NCI-H1092 (cell line): ENCODE results near the gene RPS6KB2.
"Not testable (repeated sequence)": the region's sequence is repeated elsewhere in the genome, so short reads cannot be mapped to it uniquely, and the experiment has no call there.

Experiments
- DNase-seq: peaks from one replicate; lab custom pipeline; 2025; lab: John Stamatoyannopoulos, UW

Gene RPS6KB2

DNA sequence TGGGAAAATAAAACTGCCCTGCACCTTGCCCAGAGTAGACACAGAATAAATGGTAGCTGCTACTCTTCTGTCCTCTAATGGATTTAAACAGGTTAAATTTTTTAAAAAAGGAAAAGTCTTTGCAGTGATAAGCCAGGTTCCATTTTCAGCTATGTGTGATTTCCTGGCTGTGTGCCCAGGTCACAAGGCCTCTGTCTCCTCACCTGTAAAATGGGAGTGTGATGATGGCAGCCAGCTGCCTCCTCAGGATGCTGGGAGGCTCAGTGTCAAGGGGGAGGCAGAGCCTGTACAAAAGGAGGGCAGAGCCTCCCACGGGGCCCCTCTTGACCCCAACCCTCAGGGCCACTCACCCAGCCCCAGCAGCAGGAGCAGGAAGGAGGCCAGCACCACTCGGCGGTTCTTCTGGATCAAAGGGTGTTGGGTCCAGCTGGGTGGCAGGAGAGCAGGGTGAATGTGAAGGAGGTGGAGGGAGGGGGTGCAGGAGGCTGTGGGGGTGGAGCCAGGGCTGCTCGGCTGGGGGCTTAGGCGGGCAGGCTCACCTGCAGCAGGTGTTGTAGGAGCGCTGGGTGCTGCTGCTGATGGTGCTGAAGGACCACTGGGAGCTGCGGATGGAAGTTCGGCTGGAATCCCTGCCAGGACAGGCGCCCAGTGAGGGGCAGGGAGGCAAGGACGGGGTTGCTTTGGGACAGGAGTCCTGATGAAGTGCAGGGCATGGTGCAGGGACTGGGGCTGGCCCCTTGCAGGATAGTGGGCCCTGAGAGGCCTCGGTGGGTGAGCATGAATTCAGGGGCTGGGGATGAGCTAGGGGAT is 38.9 kb downstream of the RPS6KB2 start:
- DNase-seq = no peak

DNA sequence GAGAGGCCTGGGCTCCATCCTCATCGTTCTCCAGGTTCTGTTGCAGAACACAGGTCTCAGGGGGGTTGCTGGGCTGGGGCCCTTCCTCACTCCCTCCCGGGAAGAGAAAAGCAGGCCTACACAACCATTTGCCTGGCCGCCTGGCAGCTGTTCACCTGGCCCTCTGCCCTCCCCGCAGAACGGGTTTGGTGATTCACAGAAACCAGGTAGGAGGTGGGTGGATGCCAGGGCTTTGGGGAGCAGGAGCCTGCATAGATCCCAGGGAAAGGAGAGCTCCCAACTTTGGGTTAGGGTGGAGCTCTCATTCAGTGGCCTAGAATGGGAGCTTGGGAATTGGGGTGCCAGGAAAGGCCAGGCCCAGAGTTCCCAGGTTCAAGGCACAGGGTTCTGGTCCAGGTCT is 39.8 kb downstream of the RPS6KB2 start:
- no peak for DNase-seq

DNA sequence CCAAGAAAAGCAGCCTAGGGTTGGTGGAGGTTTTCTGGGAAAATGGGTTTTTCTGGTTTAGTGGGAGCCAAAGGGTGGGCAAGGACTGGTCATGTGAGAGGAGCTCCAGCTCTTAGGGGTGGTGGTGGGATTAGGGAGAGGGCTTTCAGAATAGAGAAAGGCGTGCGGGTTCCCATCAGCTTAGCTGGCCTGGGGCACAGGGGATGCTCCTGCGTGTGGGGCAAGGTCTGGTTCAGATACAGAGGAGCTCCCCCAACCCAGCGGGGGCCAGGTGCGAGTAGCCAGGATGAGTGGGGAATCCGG is 40.1 kb downstream of the RPS6KB2 start:
- DNase-seq = no peak

DNA sequence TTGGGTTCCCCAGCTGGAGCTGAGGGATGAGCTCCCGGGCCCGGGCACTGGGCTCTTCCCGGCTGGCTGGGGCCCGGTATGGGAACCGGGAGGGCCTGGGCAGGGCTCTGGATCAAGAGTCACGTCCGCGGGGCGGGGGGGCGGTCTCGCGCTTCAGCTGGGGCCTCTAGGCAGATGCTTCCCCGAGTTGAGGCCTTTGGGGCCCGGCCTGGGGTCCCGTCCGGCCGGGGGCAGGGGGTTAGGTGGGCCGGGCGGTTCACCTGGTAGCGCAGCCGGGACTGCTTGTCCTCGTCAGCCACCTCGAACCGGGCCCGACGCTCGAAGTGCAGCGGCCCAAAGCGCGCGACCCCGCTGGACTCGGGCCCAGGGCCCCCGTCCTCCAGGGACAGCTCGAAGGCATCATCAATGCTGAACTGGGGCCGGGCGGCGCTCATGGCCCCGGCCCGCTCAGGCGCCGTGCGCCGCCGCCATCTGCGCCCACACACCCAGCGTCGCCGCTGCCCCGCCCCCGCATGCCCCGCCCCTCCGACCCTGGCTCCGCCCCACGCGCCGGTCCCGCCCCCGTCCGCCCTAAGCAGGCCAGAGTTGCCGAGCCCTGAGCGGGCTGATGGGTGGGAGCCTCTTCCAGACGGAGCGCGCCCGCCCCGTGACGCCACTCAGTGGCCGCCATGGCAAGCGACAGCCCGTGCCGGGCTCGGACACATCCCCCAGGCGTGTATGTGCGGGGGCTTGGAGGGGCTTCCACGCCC is 40.6 kb downstream of the RPS6KB2 start, which contains the start of gene TMEM134:
Gene TMEM134, minus strand, starts transcription at position 493 of the 749 bp plus-strand sequence. Its CDS starts 59 bp downstream, at position 434.
- peak; percentile 93 for DNase-seq

DNA sequence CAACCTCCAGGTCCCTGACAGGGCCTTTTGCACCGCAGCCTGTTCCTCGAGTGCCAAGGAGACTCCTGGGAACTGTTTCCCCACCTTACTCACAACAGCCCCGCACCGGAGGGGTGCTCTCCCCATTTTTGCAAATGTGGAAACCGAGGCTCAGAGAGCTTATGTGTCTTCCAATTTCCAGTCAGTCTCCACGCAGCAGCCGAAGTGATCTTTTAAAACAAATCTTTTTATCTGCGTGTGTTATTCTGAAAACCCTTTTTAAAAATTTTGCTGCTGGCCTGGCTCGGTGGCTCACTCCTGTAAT is 41.2 kb downstream of the RPS6KB2 start:
- no peak for DNase-seq

DNA sequence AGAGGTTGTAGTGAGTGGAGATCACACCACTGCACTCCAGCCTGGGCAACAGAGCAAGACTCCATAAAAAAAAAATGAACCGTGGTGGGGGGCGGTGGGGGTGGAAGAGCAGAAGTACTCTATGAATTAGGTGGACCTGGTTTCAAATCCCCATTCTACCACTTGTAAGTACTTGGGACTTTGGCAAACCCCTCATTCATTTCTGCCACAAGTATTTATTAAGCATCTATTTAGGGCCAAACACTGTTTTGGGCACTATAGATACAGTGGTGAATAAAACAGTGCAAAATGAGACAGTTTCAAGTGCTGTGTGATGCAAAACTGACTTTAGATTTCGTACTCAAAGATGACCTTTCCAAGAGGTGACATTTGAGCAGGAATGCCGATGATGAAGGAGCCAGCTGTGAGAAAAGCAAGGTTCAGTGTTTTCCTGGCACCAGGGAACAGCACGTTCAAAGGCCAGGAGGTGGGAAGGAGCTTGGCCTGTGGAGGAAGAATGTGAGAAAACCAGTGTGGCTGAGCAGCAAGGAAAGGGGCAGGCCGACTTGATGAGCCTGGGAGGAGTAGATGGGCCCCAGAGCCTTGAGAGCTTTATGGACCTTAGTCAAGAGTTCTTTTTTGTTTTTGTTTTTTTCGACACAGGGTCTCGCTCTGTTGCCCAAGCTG is 42.2 kb downstream of the RPS6KB2 start:
- DNase-seq = no peak

DNA sequence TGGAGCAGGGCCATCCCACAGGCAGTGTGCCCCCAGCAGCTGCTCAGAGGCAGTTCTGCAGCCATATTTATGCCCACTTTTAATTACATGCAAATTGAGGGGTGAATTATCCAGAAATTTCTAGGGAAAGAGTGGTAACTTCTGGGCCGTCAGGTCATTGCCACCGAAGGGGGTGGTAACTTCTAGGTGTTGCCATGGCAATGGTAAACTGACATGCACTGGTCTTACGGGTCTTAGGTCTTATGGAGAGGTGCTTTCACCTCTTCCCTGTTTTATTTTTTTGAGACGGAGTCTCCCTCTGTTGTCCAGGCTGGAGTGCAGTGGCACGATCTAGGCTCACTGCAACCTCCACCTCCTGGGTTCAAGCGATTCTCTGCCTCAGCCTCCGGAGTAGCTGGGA is 44.6 kb downstream of the RPS6KB2 start:
- no peak for DNase-seq

DNA sequence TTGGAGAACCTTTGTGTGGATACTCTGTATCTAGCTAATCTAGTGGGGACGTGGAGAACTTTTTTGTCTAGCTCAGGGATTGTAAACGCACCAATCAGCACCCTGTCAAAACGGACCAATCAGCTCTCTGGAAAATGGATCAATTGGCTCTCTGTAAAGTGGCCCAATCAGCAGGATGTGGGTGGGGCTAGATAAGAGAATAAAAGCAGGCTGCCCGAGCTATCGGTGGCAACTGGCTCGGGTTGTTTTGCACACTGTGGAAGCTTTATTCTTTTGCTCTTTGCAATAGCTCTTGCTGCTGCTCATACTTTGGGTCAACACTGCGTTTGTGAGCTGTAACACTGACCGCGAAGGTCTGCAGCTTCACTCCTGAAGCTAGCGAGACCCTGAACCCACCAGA is 48.4 kb downstream of the RPS6KB2 start:
- DNase-seq = not testable (repeated sequence)

DNA sequence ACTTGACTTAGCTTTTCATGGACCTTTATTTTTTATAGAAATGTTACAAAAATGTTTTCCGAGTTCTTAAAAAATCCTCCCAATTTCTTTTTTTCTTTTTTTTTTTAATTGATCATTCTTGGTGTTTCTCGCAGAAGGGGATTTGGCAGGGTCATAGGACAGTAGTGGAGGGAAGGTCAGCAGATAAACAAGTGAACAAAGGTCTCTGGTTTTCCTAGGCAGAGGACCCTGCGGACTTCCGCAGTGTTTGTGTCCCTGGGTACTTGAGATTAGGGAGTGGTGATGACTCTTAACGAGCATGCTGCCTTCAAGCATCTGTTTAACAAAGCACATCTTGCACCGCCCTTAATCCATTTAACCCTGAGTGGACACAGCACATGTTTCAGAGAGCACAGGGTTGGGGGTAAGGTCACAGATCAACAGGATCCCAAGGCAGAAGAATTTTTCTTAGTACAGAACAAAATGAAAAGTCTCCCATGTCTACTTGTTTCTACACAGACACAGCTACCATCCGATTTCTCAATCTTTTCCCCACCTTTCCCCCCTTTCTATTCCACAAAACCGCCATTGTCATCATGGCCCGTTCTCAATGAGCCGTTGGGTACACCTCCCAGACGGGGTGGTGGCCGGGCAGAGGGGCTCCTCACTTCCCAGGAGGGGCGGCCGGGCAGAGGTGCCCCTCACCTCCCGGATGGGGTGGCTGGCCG is 49.2 kb downstream of the RPS6KB2 start:
- not testable (repeated sequence) for DNase-seq

DNA sequence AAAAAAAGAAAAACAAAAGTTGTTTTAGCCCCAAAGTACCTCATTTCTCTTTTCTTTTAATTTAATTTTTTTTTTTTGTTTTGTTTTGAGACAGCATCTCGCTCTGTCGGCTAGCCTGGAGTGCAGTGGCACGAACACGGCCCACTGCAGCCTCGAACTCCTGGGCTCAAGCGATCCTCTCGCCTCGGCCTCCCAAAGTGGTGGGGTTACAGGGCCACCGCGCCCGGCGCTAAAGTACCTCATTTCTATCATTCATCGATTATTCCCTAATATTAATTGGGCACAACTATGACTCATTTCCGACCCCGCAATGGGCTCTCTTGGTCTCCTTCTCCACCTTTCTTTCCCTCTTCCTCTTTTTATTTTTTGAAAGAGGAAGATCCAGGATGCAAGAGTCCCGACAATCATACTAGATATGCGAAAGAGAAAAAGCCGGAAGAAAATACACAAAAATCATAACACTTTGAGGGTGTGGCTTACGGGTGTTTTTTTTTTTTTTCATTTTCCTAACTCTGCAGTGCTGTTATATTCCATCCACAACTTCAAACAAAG is 54.1 kb downstream of the RPS6KB2 start:
- no peak for DNase-seq

DNA sequence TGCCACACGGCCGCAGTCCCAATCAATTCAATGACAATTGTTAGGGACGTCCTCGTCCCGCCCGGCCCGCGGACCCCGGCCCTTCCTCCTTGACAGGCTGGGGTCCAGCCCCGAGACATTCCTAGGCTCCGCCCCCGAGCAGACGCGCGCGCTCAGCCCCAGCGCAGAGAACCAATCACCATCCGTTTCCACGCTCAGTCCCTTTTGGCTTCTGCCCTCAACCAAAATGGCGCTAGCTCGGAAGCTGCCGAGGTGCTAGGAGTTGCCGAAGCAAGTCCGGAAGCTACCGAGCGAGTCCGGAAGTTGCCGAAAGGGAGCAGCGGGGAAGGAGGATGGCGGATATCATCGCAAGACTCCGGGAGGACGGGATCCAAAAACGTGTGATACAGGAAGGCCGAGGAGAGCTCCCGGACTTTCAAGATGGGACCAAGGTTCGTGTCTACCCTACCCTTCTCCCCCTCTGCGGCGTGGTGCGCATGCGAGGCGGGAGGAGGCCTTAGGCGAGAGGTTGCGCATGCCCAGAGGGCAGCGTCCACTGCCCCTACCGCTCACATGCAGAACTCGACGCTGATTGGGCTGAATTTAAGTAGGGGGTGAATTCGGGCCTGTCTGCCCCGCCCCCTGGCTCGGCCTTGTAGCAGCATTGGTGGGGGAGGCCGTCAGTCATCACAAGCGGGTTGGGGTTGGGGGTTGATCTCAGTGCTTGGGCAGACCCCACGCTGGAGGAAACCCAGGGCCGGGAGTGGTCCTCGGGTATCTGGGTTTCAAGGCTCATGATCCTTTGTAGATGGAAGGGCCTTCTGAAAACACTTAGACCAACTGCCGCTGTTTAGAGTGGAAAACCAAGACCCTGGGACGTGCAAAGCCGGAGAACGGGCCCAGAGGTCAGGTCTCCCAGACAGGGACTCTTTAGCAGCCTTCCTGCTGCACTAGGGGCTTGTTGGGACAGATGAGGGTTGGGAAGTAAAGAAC is 54.8 kb downstream of the RPS6KB2 start, which contains the start of gene AIP:
Gene AIP, plus strand, starts transcription at position 200 of the 972 bp plus-strand sequence. Its CDS starts 133 bp downstream, at position 333.
- DNase-seq = peak; percentile 99

DNA sequence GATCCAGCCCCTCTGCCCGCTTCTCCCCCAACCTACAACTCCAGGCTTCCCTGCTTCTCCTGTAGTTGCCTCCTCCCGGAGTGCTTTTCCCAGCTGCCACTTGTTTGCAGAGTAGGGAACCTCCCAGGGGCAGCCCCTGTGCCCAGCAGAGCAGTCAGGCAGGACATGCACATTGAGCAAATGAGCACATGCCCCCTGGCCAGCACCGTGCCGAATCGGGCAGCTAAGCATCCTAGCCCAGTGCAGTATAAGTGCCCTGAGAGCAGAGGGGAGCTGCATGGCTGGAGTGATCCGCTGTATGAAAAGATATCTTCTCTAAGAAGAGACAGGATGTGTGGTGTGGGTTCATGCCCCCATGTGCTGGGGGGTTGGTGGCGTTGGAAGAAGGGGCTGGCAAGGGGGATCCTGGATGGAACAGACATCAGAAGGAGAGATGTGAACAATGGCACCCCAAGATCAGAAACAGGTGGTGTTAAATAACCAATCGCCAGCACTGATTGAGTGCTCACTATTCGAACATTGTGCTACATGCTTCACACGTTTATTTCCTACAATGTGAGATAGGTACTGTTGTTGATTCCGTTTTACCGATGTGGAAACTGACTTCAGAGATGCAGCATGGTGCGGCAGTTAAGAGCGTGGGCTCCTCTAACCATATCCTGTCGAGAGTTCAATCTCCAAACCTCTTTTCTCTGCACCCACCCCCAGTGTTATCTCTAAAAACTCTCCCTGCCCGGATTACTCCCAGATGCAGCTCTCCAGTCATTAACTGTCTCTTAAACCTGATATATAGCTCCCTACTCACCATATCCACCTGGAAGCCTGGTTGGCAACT is 55.8 kb downstream of the RPS6KB2 start:
- DNase-seq = no peak

DNA sequence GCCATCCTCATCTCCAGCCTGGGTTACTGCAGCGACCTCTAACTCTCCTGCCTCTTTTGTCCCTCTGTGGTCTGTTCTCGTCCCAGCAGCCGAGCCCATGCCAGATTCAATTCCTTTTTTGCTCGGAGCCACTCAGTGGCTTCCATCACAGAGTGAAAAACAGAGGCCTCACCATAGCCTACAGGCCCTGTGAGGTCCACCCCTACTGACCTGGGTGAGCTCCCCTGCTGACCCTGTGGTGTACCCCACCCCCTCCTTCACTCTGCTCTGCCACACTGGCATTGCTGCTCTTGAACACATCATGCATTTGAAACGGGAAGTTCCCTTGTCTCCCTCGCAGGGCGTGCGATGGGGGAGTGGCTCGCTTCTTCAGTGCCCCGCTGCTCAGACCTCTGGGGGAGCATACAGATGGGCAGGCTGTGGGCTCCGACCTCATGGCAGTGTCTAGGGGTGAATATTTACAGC is 56.6 kb downstream of the RPS6KB2 start:
- no peak for DNase-seq
